ENCODE results near the gene RABL6.

RABL6 gene

DNA sequence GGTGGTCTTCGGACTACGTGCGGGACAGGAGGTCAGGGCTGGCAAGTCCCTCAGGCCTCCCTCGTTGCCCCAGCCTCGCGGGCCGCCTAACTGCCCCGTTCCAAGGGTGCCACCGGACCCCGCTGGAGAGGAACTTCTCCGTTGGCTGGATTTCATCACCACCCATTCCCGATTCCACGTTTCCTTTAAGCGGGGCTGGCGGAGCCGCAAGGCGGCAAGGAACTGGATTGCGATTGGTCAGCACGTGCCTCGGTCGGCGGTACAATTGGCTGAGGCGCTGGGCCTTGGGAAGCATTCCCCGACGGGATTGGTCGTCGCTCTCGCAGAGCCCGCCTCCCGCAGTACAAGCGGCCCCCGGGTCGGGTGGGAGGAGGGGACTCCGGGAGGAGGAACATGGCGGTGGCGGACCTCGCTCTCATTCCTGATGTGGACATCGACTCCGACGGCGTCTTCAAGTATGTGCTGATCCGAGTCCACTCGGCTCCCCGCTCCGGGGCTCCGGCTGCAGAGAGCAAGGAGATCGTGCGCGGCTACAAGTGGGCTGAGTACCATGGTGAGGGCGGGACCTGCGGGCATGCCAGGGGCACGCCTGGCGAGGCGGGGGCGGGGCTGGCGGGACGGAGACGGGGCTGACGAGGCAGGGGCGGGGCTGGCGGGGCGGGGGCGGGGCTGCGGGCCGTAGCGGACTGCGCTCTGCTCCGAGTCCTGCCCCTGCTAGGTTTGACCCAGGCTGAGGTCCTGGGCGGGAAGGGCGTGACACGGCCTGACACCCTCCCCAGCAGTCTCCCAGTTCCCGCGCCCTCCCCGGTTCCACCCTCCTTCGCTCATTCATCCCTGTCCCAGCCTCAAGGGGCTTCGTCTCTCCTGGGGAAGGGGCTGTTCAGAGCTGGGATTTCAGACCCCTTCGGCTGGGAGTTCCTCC, 41.6 kb downstream of the RABL6 start, which contains the start of gene PHPT1:
PHPT1 (plus strand) TSS at position 372 of the 922 bp plus-strand sequence; CDS start at position 394, 22 bp downstream.
- DNase-seq, result peak; percentile 97

DNA sequence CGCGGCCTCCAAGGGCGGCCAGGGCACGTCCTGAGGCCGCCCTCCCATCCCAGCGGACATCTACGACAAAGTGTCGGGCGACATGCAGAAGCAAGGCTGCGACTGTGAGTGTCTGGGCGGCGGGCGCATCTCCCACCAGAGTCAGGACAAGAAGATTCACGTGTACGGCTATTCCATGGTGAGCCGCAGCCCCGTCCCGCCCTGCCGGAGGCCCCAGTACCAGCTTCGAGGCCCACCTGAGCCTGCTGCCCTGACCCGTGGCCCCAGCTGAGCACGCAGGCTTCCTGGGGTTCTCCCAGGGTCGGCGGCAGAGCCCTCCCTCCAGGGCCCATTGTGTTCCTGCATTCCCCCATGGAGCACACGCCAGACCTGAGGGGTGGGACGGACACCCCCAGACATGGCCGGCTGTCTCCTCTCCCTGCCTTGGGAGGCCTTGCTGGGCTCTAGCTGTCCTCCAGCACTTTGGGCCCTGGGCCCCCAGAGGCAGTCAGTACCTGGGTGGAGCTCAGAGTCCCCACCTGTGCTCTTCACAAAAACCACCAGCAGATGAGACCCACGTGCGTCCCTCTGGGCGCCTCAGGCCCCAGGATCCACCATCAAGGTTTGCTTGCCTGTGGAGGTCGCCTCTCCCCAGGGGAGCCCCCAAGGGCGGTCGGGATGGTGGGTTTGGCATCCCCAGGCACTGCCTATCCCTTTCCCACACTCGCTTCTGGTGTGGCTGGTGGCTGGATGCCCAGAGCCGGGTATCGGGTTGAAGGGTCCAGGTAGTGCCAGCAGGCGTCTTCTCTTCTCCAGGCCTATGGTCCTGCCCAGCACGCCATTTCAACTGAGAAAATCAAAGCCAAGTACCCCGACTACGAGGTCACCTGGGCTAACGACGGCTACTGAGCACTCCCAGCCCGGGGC, 42.5 kb downstream of the RABL6 start:
- DNase-seq, result no peak

DNA sequence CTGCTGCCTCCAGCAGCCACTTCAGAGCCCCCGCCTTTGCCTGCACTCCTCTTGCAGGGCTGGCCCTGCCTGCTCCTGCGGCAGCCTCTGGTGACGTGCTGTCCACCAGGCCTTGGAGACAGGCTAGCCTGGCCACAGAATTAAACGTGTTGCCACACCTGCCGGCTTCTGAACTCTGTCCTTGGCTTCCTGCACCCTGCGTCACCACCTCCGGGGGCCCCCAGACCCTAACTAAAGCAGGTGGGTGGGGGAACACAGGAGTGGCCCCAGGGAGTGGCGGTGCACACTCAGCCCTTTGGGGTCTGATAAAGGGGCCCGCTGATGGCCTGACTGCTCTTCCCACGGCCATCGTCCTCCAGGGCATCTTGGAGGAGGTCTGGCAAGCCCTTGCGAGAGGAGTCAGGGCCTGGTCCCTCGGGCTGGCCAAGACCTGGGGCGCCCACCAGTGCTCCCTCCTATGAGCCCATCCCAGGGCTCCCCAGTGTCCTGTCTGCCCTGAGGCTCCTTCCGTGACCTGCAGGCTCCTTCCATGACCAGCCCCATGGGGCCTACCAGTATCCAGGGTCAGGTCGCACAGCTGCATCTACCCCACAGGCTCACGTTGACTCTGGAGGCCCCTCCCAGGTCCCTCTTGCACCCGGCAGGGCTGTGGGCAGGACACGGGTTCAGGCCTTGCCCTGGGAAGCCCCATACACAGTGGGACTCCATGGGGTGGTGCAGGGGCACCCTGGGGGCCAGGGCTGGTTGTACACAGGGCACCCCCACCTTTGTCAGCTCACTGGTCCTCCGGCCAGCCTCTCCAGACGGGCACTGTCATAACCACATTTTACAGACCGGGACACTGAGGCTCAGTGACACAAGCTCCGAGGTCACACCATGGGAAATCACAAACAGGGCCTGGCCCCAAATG, 43.4 kb downstream of the RABL6 start:
- DNase-seq, result no peak

DNA sequence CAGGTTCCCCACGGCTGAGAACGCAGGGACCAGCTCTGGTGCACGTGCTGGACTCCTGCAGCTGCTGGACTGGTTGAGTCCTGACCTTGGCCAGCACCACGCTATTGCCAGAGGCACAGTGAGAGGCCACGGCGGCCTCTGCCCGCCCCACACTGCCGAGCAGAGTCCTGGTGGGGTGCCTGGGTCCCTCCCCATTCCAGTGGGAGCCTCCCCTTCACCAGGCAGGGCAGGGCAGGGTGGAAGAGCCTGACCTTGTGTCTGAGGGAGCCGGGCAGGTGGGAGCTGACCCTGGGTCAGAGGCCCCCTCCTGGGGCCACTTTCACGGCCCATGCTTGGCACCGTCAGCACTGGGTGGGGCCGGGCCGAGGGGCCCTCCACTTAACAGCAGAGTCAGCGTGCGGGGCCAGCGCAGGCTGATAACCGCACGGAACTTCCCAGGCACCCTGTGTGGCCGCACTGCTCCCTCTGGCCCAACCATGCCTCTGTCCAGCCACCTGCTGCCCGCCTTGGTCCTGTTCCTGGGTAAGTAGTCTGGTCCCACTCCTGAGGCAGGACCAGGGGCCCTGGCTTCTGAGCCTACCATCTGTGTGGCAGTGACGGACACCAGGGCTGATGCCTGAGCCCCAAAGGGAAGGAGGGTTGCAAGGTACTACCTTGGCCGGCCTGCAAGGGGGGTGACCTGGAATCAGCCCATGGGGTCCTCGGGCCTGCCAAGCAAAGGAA, 44.4 kb downstream of the RABL6 start, which contains the start of gene MAMDC4:
MAMDC4 (plus strand) TSS at position 406 of the 723 bp plus-strand sequence; CDS start at position 477, 71 bp downstream.
- DNase-seq, result no peak

DNA sequence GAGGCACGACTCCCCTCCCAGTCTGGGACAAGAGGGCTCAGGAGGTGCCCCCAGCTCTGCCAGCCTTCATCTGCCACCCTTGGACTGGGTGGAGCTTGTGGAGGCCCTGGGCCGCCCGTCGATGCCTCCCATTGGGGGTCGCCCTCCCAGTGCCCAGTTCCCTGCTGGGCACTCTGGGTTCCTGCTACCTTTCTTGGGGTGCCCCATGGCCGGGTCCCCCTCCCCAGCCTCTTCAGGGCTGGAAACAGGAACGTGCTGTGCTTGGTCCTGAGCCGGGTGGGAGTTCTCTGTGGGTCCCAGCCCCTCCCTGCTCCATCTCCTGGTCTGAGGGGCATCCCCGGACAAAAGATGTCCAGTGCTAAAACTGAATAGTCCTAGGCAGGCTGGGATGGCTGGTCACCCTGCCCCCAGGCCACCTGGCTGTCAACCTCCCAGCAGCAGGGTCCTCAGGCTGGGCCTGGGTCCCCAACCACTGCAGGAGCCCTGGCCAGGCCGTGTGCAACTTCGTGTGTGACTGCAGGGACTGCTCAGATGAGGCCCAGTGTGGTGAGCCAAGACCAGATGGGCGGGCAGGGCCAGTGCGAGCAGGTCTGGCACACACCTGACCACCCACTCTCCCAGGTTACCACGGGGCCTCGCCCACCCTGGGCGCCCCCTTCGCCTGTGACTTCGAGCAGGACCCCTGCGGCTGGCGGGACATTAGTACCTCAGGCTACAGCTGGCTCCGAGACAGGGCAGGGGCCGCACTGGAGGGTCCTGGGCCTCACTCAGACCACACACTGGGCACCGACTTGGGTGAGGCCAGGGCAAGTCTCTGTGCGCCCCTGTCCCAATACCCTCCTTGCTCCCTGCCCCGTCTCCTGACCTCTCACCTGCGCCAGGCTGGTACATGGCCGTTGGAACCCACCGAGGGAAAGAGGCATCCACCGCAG, 45.2 kb downstream of the RABL6 start:
- DNase-seq, result no peak

DNA sequence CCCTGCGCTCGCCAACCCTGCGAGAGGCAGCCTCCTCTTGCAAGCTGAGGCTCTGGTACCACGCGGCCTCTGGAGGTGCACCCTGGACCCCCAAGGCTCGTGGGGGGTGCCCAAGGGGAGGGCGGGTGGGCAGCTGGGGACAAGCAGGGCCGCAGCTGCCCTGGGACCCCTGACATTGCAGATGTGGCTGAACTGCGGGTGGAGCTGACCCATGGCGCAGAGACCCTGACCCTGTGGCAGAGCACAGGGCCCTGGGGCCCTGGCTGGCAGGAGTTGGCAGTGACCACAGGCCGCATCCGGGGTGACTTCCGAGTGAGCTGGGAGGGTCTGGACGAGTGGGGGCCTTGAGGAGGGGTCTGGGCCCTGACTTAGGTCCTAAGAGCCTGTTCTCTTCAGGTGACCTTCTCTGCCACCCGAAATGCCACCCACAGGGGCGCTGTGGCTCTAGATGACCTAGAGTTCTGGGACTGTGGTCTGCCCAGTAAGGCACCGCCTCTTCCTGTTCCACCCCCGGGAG, 45.9 kb downstream of the RABL6 start:
- no peak for DNase-seq

DNA sequence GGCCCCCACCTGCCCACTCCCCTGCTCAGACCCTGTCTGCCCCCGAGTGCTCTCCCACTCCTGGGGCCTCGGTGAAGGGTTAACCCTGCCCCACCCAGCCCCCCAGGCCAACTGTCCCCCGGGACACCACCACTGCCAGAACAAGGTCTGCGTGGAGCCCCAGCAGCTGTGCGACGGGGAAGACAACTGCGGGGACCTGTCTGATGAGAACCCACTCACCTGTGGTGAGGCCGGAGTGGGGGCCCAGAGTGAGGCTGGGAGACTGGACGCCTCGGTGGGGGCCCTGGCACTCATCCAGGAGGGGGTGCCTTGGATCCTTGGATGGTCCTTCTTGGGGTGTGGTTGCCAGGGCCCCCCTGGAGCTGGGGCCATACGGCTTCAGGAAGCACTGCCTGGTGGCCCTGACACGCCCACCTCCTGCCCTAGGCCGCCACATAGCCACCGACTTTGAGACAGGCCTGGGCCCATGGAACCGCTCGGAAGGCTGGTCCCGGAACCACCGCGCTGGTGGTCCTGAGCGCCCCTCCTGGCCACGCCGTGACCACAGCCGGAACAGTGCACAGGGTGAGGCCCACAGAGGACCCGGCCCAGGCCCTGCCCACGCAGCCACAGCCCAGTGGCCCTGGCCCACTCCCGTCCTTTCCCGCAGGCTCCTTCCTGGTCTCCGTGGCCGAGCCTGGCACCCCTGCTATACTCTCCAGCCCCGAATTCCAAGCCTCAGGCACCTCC, 46.5 kb downstream of the RABL6 start:
- DNase-seq, result no peak

DNA sequence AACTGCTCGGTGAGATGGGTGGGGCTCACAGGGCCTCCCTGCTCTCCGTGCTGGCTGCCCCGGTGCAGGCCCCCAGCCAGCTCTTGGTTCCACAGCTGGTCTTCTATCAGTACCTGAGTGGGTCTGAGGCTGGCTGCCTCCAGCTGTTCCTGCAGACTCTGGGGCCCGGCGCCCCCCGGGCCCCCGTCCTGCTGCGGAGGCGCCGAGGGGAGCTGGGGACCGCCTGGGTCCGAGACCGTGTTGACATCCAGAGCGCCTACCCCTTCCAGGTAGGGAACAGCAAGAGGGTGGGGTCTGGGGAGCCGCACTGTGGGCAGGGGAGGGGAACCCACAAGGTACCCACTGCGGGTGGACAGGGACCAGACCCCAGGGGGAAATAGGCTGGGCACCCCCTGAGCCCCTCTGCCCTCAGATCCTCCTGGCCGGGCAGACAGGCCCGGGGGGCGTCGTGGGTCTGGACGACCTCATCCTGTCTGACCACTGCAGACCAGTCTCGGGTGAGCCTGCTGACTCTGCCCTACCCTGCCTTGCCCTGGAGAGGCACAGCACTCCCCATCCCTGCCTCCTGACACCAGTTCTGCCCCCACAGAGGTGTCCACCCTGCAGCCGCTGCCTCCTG, 47.2 kb downstream of the RABL6 start:
- no peak for DNase-seq

DNA sequence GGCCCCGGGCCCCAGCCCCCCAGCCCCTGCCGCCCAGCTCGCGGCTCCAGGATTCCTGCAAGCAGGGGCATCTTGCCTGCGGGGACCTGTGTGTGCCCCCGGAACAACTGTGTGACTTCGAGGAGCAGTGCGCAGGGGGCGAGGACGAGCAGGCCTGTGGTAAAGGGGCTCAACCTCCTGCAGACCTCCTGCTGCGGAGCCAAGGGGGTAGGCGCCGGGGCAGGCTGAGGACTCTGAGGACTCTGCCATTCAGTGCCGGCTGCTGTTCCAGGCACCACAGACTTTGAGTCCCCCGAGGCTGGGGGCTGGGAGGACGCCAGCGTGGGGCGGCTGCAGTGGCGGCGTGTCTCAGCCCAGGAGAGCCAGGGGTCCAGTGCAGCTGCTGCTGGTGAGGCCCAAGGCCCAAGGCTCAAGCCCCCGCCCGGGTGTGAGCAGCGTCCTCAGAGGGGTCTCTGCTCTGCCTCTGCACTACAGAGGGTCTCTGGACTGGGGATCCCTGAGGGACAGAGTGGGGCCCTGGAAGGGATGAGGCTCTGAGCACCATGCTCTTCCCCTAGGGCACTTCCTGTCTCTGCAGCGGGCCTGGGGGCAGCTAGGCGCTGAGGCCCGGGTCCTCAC, 47.8 kb downstream of the RABL6 start:
- no peak for DNase-seq

DNA sequence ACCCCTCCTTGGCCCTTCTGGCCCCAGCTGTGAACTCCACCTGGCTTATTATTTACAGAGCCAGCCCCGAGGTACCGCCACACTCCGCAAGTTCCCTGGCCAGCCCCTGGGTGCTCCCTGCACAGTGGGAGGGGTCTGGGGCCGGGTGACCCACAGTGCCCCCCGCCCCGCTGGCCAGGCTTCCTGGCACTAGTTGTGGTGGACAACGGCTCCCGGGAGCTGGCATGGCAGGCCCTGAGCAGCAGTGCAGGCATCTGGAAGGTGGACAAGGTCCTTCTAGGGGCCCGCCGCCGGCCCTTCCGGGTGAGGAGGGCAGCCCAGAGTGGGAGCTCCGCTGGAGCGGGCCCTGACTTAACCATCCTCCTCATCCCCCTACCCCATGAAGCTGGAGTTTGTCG, 48.3 kb downstream of the RABL6 start:
- DNase-seq, result no peak

DNA sequence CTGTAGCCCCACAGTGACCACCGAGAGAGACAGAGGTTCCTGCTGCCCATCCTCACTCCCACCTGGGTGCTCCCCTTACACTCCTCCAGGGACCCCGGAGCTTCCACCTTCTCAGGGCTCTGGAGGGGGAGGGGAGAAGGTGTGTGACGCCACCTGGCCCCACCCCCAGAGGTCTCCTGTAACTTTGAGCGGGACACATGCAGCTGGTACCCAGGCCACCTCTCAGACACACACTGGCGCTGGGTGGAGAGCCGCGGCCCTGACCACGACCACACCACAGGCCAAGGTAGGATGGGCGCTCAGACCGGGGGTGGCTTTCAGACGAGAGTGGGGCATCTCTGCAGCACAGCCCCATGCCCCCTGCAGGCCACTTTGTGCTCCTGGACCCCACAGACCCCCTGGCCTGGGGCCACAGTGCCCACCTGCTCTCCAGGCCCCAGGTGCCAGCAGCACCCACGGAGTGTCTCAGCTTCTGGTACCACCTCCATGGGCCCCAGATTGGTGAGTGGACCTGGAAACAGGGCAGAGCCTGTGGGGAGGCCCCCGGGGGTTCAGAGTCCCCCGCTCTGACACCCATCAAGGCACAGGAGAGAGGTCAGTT, 48.9 kb downstream of the RABL6 start:
- no peak for DNase-seq

DNA sequence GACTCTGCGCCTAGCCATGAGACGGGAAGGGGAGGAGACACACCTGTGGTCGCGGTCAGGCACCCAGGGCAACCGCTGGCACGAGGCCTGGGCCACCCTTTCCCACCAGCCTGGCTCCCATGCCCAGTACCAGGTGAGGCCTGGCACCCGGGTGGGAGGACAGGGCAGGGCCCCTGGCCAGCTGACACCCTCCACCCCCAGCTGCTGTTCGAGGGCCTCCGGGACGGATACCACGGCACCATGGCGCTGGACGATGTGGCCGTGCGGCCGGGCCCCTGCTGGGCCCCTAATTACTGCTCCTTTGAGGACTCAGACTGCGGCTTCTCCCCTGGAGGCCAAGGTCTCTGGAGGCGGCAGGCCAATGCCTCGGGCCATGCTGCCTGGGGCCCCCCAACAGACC, 49.4 kb downstream of the RABL6 start:
- peak; percentile 34 for DNase-seq

DNA sequence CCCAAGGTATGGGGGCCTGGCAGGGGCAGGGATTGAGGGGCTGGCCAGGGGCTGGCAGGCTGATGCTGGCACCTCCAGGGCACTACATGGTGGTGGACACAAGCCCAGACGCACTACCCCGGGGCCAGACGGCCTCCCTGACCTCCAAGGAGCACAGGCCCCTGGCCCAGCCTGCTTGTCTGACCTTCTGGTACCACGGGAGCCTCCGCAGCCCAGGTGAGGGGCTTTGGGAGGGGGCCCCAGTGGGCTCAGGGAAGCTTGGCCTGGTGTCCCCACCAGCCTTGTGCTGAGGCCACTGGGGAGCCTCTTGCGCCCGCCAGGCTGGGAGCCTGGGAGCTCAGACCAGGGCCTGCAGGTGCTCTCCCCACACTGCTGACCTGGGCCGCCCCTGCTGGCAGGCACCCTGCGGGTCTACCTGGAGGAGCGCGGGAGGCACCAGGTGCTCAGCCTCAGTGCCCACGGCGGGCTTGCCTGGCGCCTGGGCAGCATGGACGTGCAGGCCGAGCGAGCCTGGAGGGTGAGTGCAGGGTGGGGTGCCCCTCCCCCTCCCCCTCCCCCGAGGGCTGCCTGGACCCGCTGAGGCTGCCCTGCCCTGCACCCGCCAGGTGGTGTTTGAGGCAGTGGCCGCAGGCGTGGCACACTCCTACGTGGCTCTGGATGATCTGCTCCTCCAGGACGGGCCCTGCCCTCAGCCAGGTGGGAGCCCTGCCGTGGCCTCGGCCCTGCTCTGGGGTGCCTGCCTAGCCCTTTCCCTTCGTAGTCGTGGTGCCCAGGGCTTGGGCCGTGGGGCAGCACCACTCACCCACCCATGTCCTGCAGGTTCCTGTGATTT, 50.0 kb downstream of the RABL6 start:
- peak; percentile 20 for DNase-seq

DNA sequence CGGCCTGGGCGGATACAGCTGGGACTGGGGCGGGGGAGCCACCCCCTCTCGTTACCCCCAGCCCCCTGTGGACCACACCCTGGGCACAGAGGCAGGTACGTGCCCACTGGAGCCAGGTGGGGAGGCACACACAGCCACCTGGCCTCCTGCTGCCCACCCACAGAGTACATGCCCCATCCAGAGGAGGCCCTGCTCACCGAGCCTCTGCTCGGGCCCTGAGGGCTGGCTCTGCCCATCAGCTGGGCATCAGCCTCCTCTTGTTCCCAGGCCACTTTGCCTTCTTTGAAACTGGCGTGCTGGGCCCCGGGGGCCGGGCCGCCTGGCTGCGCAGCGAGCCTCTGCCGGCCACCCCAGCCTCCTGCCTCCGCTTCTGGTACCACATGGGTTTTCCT, 50.7 kb downstream of the RABL6 start:
- no peak for DNase-seq

DNA sequence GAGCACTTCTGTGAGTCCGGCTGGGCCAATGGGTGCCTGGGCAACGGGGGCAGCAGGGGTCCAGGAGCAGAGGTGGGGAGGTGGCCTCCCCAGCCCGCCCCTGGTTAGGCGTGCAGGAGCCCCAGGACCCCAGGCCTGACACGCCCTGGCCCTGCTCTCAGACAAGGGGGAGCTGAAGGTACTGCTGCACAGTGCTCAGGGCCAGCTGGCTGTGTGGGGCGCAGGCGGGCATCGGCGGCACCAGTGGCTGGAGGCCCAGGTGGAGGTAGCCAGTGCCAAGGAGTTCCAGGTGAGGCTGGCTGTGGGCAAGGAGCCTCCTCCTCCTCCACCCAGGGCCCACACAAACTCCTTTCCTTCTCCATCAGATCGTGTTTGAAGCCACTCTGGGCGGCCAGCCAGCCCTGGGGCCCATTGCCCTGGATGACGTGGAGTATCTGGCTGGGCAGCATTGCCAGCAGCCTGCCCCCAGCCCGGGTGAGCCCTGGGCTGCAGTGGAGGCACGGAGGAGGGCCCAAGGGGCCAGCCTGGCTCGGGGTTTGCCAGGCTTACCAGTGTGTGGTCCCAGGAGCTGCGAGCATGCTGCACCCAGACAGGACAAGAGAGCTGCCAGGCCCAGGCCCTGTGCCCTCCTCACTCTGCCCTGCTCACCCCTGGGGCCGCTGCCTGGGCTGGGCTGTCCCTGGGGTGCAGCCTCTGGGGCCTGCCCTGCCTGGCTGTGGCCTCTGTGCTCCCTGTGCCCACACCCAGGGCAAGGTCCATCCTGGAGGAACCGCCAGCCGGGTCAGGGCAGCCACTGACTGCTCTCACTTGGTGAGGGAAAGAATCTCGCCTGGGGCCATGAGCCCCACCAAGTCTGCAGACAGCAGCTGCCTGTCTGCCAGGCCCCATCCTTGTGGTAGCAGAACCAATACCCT, 51.4 kb downstream of the RABL6 start:
- DNase-seq, result no peak

DNA sequence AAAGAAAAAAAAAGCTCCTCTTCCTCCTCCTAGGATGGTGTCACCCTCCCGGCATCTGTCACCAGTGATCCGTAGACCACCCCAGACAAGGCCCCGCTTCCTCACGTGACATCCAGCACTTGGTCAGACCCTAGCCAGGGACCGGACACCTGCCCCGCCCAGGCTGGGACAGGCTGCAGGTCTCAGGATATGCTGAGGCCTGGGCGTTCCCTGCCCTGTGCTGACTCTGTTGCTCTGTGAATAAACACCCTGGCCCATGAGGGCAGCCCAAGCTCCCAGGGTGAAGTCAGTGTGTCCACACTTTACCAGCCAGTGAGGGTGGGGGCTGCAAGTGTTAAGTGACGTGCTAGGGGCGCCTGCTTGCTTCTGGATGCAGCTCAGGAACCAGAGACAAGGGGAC, 52.8 kb downstream of the RABL6 start:
- no peak for DNase-seq
